Bone marrow (tissue), 2 donors: ENCODE data around the gene FER.
"Not testable (repeated sequence)": the region's sequence is repeated elsewhere in the genome, so short reads cannot be mapped to it uniquely, and the experiment has no call there.

Experiments used
- DNase-seq, 2 donors: peaks; one replicate each; lab custom pipeline; 2025; lab: John Stamatoyannopoulos, UW

The FER gene

GRCh38 chr5:108966910-108967309 is 219.2 kb downstream of the FER start:
- DNase-seq = no peak

- DNase-seq = no peak
Measured at GRCh38 chr5:108974594-108974993, 226.9 kb downstream of the FER start.

GRCh38 chr5:108975697-108976096 is 228.0 kb downstream of the FER start:
- DNase-seq = no peak

- no peak for DNase-seq
Measured at GRCh38 chr5:108983461-108984092, 235.9 kb downstream of the FER start.

GRCh38 chr5:108989761-108990392 is 242.2 kb downstream of the FER start:
- DNase-seq = no peak

GRCh38 chr5:108992396-108993085 is 244.8 kb downstream of the FER start:
- not testable (repeated sequence) for DNase-seq

GRCh38 chr5:108993440-108993839 is 245.7 kb downstream of the FER start:
- DNase-seq = not testable (repeated sequence)

- DNase-seq = no peak
Measured at GRCh38 chr5:108997720-108998119, 250.0 kb downstream of the FER start.

- no peak for DNase-seq
Measured at GRCh38 chr5:108998216-108998615, 250.5 kb downstream of the FER start.

GRCh38 chr5:109003928-109004327 is 256.2 kb downstream of the FER start:
- DNase-seq = no peak

GRCh38 chr5:109005297-109006009 is 257.8 kb downstream of the FER start:
- no peak for DNase-seq

- no peak for DNase-seq
Measured at GRCh38 chr5:109006129-109006528, 258.4 kb downstream of the FER start.

- no peak for DNase-seq
Measured at GRCh38 chr5:109016300-109016699, 268.6 kb downstream of the FER start.

GRCh38 chr5:109022056-109022455 is 274.4 kb downstream of the FER start:
- DNase-seq = no peak

GRCh38 chr5:109025729-109026128 is 278.0 kb downstream of the FER start:
- not testable (repeated sequence) for DNase-seq

GRCh38 chr5:109027983-109028607 is 280.4 kb downstream of the FER start:
- no peak for DNase-seq

GRCh38 chr5:109028608-109029299 is 281.1 kb downstream of the FER start:
- no peak for DNase-seq

GRCh38 chr5:109029847-109030246 is 282.1 kb downstream of the FER start:
- DNase-seq = no peak

- no peak for DNase-seq
Measured at GRCh38 chr5:109030360-109031143, 282.9 kb downstream of the FER start.

GRCh38 chr5:109034306-109034705 is 286.6 kb downstream of the FER start:
- no peak for DNase-seq

GRCh38 chr5:109035436-109035835 is 287.7 kb downstream of the FER start:
- DNase-seq = no peak
